Glutamatergic neuron (in vitro differentiated cells): Measurements from ENCODE around the gene CTXND1. TPM values are rescaled to one million over a fixed set of nuclear protein-coding genes. Genes with fewer than 3 reads are reported as not detected.

Source experiments
- DNase-seq: peaks from one replicate; pipeline ENCODE4 v3.0.0; 2022
- H3K27ac Mint-ChIP-seq: one replicate; pipeline ENCODE4 v1.8.0; 2020; ENCODE audit warnings: mild to moderate bottlenecking, mixed read lengths, inconsistent platforms; ENCODE audit not compliant: unreplicated experiment
- H3K27me3 Mint-ChIP-seq: one replicate; pipeline ENCODE4 v1.8.0; 2020; ENCODE audit warnings: mild to moderate bottlenecking, moderate library complexity, mixed read lengths, inconsistent platforms; ENCODE audit not compliant: unreplicated experiment
- H3K36me3 Mint-ChIP-seq: one replicate; pipeline ENCODE4 v1.8.0; 2020; ENCODE audit warnings: mild to moderate bottlenecking, mixed read lengths, inconsistent platforms; ENCODE audit not compliant: unreplicated experiment
- H3K4me1 Mint-ChIP-seq: one replicate; pipeline ENCODE4 v1.8.0; 2020; ENCODE audit warnings: mild to moderate bottlenecking, low read depth, mixed read lengths, inconsistent platforms; ENCODE audit not compliant: unreplicated experiment
- H3K4me3 Mint-ChIP-seq: one replicate; pipeline ENCODE4 v1.8.0; 2020; ENCODE audit warnings: mild to moderate bottlenecking, mixed read lengths, inconsistent platforms; ENCODE audit not compliant: unreplicated experiment
- H3K9me3 Mint-ChIP-seq: one replicate; pipeline ENCODE4 v1.8.0; 2020; ENCODE audit warnings: mild to moderate bottlenecking, moderate library complexity, mixed read lengths, inconsistent platforms; ENCODE audit not compliant: unreplicated experiment
- total RNA-seq: library from RNA; stranded (reverse); fragmentation: NEBNext Ultra II Directional; extraction: Animal tissue kit (Norgen Biotek cat#: 25700); gene quantifications from one replicate; pipeline ENCODE4 v1.2.1, GENCODE V29; 2021; ENCODE audit not compliant: unreplicated experiment
- TF ChIP-seq, protein P1 (sequence below): fragments of 200-600 bp; sonication (generic); IDR thresholded peaks from one replicate; pipeline ENCODE4 v1.5.0; 2021; ENCODE audit not compliant: partially characterized antibody, unreplicated experiment

The CTXND1 gene
- total RNA-seq, 1 donor from 2014 or later: 0.39 TPM

DNA sequence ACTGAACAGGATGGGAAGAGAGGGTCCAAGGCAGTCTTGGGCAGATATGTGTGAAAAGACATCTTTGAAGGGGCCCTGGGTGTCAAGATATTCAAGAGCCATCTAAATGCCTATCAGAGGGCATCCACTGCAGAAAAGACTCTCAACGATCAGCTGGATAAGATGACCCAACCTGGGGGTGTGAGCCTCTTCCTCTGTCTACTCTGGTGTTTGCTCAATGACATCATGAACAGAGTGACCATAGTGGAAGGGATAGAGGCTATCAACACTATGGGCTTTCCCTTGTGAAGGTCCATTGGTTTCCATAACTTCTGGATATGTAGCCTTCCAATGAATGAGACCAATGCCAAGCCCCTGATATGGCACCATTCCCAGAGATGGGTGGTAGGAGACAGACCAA is 57.1 kb downstream of the CTXND1 start:
- Mint-ChIP-seq H3K9me3 (peaks cover 3% of the 10 kb centered on the region), H3K27ac (no peak overlapping the region), H3K4me3 (no peak overlapping the region), H3K36me3 (no peaks in the 10 kb centered on the region), H3K27me3 (no peaks in the 10 kb centered on the region), H3K4me1 (peaks cover 6% of the 10 kb centered on the region)
- no peak for DNase-seq
- TF ChIP-seq, protein P1, sequence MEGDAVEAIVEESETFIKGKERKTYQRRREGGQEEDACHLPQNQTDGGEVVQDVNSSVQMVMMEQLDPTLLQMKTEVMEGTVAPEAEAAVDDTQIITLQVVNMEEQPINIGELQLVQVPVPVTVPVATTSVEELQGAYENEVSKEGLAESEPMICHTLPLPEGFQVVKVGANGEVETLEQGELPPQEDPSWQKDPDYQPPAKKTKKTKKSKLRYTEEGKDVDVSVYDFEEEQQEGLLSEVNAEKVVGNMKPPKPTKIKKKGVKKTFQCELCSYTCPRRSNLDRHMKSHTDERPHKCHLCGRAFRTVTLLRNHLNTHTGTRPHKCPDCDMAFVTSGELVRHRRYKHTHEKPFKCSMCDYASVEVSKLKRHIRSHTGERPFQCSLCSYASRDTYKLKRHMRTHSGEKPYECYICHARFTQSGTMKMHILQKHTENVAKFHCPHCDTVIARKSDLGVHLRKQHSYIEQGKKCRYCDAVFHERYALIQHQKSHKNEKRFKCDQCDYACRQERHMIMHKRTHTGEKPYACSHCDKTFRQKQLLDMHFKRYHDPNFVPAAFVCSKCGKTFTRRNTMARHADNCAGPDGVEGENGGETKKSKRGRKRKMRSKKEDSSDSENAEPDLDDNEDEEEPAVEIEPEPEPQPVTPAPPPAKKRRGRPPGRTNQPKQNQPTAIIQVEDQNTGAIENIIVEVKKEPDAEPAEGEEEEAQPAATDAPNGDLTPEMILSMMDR: no peak

DNA sequence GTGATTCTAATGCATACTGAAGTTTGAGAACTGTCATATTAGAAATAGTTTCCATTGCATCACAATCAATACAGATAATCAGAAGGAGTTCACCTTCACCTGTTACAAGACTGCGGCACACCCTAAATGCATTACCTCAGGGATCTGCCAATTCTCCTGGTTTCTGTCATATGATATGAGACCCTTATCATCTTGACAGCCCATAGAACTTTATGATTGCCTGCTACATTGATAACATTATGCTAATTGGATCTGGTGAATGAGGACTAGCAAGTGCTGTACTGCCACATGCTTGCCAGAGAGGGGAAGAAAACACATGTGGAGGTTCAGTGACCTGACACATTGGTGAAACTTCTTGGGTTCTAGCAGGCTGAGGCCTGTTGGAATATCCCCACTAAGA is 57.8 kb downstream of the CTXND1 start:
- Mint-ChIP-seq H3K4me3 (no peak overlapping the region), H3K4me1 (peaks cover 3% of the 10 kb centered on the region), H3K27me3 (no peaks in the 10 kb centered on the region), H3K9me3 (no peaks in the 10 kb centered on the region), H3K36me3 (no peaks in the 10 kb centered on the region), H3K27ac (no peak overlapping the region)
- DNase-seq: no peak
- TF ChIP-seq, protein P1: no peak

DNA sequence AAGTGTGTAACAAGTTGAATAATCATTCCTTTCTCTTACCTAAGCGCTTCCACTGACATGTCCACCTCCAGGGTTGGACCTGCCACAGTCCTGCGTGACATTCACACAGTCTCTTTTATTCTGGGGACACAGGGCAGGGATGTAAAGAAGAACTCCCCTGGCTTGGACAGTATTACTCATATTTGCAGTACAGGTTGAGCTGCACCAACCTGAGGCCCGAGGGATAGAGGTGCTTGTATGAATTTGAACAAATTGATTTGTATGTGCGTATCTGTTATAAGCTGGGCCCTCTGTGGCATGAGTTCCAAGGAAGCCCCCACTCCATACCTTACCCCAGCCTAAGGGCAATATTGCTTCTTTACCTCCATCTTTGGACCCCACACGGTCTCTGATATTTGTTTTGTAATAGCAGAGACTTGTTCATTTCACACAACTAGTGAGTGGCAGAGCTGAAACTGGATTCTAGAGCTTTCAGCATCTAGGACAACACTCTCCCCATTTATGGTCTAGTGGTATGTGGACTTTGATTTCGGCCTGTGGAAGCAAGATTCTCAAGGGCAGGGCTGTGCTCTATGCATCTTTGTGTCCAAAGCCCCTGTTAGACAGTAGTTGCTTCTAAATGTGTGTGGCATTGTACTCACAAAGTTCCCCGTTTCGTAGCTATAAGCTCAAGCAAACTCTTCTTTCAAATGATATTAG is 60.0 kb downstream of the CTXND1 start:
- TF ChIP-seq, protein P1: no peak
- DNase-seq: no peak
- H3K9me3 Mint-ChIP-seq: peaks cover 7% of the 10 kb centered on the region
- no peaks in the 10 kb centered on the region for H3K36me3 Mint-ChIP-seq
- peaks cover 22% of the 10 kb centered on the region for H3K4me1 Mint-ChIP-seq
- H3K27ac Mint-ChIP-seq: no peak overlapping the region
- H3K27me3 Mint-ChIP-seq: peaks cover 3% of the 10 kb centered on the region
- H3K4me3 Mint-ChIP-seq: no peak overlapping the region

DNA sequence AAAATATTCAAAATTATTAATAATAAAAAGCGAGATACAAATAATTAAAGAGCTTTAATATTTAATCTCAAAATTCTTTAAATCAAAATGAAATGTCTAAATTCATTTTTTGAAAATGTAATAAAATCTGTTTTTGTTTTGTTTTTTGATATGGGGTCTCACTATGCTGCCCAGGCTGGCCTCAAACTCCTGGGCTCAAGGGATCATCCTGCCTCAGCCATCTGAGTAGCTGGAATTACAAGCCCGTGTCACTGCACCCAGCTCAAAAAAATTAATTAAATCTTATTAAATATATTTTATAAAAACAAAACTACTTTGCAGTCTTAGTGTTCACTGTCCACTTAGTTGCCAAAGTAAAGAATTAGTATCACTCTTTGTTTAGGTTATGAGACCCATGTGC is 60.8 kb downstream of the CTXND1 start:
- peaks cover 22% of the 10 kb centered on the region for H3K4me1 Mint-ChIP-seq
- no peak for DNase-seq
- TF ChIP-seq, protein P1: no peak
- peaks cover 7% of the 10 kb centered on the region for H3K9me3 Mint-ChIP-seq
- H3K36me3 Mint-ChIP-seq: no peaks in the 10 kb centered on the region
- H3K27ac Mint-ChIP-seq: no peak overlapping the region
- H3K27me3 Mint-ChIP-seq: peaks cover 3% of the 10 kb centered on the region
- H3K4me3 Mint-ChIP-seq: no peak overlapping the region

DNA sequence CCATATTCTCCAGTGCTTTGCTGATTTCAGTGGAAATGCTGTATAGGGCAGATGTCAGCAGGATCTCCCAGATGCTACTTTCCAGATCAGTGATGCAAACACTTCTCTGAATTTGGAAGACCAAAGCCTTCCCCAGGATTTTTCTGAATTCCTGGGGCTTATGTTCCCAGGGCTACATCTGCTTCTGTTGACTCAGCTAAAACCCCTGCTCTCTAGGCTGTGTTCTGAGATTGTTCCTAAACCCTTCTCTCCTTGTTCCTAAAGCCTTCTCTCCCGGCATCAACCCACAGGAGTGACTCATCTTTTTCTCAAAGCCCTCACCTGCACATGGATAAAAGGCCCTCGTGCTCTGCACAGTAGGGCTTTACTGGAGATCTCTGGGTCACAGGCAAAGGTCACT is 63.8 kb downstream of the CTXND1 start:
- H3K27me3 Mint-ChIP-seq: peaks cover 3% of the 10 kb centered on the region
- TF ChIP-seq, protein P1: no peak
- DNase-seq: no peak
- peak overlapping the region; percentile 3 for H3K4me3 Mint-ChIP-seq
- H3K4me1 Mint-ChIP-seq: peaks cover 32% of the 10 kb centered on the region
- H3K36me3 Mint-ChIP-seq: no peaks in the 10 kb centered on the region
- peaks cover 12% of the 10 kb centered on the region for H3K9me3 Mint-ChIP-seq
- peak overlapping the region; percentile 93 for H3K27ac Mint-ChIP-seq
